GM19324 (cell line): ENCODE measurements around the gene DNMT3B.

Experiments
- ATAC-seq: cut with Tn5 transposase; IDR thresholded peaks from one replicate; pipeline ENCODE4 v1.9.1; 2021; ENCODE audit warnings: mild to moderate bottlenecking, moderate library complexity; ENCODE audit not compliant: unreplicated experiment, low FRiP score

DNMT3B gene

DNA sequence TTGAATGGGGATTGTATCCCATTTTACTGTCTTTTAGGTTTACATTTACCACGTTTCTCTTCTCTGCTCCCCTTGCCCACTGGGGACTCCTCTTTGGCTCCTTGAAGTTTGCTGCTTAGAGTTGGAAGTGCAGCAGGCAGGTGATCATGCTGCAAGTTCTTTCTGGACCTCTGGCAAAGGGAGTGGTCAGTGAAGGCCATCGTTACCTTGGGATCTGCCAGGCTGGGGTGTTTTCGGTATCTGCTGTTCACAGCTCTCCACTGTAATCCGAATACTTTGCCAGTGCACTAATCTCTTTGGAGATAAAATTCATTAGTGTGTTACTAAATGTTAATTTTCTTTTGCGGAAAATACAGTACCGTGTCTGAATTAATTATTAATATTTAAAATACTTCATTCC is 87.4 kb downstream of the DNMT3B start:
- no peak for ATAC-seq

- no peak for ATAC-seq
These were observed 93.2 kb downstream of the DNMT3B start for GRCh38 chr20:32855387-32855786.

DNA sequence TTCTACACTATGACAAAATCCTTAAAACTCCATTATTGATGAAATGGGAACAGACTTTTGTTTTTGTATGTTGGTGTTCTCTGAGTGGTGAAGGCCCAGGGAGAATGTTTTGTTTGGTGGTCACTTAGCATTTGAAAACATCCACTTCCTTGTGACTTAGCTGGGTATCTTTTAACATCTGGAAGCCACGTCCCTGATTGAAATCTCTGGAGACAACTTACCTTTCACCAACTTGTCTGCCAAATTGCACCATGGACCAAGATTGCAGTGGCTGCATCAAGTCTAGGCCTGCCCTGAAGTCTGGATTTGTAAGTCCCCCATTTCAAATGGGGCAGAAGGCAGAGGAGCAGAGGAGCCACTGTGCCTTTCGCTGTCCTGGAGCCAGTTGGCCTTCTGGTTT is 96.0 kb downstream of the DNMT3B start:
- no peak for ATAC-seq
